Measurements from ENCODE around the gene RPL36AL.
"Not testable (repeated sequence)": the region's sequence is repeated elsewhere in the genome, so short reads cannot be mapped to it uniquely, and the experiment has no call there.

RPL36AL gene

DNA sequence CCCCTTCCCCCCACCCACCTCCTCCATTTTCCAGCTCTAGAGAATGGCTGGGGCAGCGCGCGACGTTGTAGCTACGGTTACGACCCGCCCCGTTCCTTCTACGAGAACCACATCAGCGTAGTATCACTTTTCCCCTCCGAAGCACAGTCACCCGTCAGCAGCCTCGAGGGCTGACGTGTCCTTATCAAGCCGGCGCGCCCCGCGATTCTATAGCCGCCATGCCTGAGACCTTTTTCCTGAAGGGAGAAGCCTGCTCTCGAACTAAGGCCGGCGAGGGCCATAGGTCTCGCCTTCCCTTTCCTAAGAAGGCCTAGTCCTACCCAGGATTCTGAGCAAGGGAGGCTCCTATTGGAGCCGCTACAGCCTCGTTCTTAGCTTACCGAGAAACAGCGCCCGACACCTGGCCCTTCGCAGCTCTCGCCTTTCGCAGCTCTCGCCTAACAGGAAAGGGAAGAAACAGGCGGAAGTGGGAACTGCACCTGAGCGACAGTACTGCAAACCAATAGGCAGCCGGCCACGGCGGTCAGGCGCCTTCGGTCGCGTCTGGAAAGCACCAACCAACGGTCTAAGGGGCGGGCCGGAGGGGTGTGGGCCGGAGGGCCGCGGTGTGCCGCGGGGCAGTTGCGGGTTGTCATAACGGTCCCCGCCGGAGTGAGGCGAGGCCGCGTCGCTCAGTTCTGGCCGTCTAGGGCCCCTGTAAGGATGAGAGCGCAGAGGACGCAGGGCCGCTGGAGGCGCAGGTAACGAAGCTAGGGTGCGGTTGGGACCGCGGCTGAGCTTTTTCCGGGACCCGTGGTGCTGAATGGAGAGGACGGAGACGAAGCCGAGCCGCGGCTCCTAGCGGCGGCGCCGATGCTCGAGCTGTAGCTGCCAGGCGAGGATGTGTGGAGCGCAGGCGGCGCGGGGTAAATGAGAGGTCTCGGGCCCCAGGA, at the start of gene RPL36AL, which contains the start of gene MGAT2:
Gene RPL36AL (minus strand): TSS at position 445 of the 932 bp plus-strand sequence. CDS start 1,522 bp downstream, outside the sequence.
Gene MGAT2 (plus strand): TSS at position 618 of the 932 bp plus-strand sequence. CDS start 470 bp downstream, outside the sequence.
- DNase-seq (ENCODE audit: low read depth) = peak; percentile 92

DNA sequence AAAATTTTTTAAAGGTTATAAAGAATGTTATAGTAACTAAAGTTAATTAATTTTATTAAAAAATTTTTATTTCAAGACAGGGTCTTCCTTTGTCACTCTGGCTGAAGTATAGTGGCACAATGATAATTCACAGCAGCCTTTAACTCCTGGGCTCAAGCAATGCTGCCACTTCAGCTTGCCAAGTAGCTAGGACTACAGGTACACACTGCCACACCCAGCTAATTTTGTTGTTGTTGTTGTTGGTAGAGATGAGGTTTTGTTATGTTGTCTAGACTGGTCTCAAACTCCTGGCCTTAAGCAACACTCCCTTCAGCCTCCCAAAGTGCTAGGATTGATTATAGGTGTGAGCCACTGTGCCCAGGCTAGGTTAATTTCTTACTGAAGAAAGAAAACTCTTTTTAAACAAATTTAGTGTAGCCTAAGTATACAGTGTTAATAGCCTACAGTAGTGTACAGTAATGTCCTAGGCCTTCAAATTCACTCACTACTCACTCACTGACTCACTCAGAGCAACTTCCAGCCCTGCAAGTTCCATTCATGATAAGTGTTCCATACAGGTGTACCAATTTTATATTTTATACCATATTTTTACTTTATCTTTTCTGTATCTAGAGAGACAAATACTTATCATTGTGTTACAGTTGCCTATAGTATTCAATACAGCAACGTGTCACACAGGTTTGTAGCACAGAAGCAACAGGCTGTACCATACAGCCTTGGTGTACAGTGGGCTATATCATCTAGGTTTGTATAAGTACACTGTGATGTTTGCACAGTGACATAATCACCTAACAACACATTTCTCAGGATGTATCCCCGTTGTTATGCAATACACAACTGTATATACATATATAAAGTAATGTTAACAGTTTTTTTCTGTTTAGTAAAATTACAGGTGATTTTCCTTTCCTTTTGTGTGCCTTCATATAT, 39.4 kb upstream of the RPL36AL start:
- DNase-seq (ENCODE audit: low read depth) = no peak

DNA sequence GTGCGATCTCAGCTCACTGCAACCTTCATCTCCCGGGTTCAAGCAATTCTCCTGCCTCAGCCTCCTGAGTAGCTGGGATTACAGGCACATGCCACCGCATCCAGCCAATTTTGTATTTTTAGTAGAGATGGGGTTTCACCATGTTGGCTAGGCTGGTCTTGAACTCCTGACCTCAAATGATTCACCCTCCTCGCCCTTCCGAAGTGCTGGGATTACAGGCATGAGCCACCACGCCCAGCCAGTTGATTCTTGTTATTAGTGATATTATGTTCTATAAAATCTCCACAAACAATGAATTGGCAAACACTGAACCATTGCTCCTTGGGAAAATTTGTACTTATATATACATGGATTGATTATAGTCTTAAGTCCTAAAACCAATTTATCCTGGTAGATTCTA, 37.1 kb upstream of the RPL36AL start:
- DNase-seq (ENCODE audit: low read depth) = not testable (repeated sequence)

DNA sequence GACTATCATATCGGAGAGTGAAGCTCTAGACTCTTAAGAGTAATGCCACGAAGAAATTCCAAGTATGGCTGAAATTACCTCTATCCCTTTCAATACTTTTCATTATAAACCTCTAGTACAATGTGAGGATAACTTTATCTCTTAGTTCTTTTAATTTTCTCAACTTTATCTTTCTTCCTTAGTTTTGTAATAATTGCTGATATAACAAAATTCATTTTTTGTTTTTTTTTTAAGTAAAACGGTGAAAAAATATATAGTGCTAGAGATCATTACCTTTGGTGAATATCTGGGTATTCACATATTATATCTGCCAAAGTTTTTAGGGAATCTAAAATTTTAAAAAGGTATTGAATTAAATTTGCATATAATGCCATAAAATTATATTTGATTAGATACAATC, 34.1 kb upstream of the RPL36AL start:
- no peak for DNase-seq (ENCODE audit: low read depth)

DNA sequence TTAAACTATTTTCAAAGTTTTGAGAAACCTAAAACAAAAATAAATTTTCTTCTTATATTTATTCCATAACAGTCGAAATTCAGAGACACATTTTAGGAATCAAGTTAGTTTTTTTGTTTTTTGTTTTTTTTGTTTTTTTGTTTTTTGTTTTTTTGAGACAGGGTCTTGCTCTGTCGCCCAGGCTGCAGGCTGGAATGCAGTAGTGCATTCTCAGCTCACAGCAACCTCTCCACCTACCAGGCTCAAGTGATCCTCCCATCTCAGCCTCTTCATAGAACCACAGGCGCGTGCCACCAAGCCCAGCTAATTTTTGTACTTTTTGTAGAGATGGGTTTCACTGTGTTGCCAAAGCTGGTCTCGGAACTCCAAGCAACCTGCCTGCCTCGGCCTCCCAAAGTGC, 33.1 kb upstream of the RPL36AL start:
- DNase-seq (ENCODE audit: low read depth) = no peak

DNA sequence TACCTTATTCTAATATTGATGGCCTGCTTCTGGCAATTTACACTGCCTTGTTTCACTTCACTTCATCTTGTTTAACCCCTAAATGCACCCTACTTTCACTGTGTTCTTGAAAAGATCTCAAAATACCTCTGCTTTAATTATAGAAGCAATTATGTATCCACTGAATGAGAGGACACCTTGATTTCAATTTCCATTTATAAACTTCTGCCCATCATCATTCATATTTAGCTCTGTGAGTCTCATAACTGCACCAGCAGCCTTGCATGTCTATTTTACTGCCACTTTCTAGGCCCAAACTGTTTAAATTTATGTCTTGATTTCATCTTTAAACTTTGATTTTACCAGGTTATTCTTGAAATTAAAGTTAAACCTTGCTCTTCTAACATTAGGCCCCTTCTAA, 21.7 kb upstream of the RPL36AL start:
- DNase-seq (ENCODE audit: low read depth) = no peak

DNA sequence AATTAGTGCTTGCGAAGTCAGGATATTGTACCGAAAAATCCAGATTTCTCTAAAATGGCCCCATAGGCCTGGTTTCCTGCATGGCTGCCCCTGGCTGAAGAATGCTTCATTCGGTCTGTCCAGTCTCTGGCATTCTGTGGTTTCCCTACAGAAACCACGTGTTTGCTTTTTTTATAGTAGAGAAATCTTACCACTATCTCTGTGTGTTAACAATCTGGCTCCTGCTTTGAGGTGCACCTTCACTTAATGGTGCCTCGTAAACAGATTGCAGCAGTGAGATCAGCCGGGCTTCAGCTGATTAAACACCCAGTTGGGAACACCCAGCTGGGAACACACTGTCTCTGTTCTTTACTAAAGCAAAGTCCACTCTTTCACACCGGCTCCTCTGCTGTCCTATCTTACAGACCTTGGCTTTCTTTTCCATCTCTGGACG, 21.3 kb upstream of the RPL36AL start:
- DNase-seq (ENCODE audit: low read depth) = no peak

DNA sequence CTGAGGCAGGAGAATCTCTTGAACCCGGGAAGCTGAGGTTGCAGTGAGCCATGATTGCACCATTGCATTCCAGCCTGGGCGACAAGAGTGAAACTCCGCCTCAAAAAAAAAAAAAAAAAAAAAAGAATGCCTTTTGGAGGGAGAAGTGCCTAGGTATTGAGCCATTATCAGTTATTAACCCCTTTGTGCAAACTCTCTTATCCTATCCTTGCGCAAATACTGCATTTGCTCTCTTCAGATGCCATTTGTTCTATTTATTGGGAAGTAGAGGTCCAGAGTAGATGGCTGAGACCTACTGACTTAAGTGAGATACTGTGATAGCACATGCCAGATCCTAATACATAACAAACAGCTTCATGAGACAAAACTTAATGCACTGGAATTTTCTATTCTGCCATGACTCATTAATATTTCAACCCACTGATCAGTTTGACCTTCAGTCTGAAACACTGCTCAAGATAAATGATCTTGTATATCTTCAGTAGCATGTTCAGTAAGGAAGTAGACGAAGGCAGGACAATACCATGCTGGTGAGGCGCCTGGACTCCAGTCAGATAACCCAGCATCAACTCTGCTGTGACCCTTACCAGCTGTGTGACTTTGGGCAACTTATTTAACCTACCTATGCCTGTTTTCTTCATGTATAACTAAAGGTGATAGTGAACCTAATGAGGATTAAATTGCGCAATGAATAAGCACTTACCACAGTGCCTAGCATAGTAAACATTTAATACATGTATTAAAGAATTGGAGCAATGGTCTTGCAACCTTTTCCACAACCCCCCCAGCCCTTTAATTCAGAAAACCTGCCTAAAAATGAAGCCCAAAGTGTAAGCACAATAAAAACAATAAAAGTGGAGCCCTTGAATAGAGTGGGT, 20.4 kb upstream of the RPL36AL start:
- DNase-seq (ENCODE audit: low read depth) = no peak

DNA sequence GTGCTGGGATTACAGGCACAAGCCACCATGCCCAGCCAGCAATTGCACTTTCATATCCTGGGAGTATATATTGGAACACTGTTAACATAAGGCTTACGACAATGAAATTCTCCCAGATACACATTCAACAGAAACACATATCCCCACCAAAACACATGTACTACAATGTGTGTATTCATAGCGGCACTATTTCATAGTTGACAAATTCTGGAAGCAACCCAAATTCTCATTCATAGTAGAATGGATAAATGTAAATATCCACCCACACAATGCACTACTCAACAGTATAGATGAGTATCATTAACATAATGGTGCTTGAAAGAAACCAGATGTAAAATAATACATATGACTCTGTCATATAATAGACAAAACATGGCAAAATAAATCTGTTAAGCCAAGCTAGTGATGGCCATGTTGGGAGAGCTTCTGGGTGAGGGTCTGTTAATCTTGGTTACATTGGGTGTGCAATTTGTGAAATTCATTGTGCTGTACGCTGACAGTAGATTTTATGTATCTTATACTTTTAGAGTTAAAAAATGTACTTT, 17.2 kb upstream of the RPL36AL start:
- no peak for DNase-seq (ENCODE audit: low read depth)

DNA sequence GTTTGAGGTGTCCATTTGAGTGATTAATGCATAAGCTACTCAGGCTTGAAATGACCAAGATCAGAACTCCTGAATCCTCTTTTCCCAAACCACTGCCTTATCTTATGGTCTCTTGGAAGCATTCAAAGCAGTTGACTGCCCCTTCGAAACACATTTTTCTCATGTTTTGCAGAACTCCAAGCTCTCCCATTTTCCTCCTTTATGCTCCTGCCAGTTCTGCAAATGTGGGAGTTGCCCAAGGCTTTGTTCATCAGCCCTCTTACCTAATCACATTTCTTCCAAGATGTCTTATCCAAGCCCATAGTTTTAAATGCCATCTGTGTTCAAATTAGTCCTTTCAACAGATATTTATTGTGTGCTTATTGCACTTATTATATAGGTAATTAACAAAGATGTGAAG, 16.4 kb upstream of the RPL36AL start:
- DNase-seq (ENCODE audit: low read depth) = no peak

DNA sequence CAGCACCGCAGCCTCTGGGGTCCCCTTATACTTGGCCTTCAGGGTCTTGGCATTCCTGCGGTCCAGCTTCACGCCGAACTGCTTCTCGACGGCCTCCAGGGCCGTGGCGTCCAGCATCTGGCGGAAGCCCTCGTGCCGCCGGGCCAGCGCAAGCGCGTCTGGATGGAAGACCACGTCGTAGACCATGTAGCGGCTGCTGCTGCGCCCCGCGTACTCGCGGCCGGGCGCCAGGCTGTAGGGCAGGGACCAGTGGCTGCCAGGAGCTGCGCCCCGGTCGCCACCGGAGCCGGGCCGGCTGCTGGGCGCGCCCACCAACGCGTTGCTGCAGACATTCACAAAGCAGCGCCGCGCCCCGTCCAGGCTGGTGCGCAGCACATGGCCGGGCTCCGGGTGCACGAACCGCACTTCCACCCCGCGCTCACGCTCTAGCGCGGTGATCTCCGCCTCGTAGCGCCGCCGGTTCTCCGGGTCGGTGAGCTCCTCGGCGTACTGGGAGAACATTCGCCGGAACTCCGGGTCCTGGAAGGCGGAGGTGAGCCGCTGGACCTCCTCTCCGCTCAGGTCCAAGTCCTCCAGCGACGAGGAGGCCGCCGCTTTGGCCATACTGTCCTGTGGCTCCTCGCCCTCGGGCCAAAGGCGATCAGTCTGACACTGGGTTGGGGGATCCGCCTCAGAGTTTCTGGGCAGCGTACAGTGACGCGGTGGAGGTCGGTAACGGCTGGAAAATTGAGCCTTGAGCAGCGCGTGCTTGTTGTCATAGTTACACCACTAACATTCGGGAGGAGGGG, 14.3 kb upstream of the RPL36AL start, which contains the start of gene DNAAF2:
Gene DNAAF2 (minus strand): TSS at position 698 of the 788 bp plus-strand sequence. CDS start 95 bp downstream, at position 603.
- DNase-seq (ENCODE audit: low read depth) = peak; percentile 47

DNA sequence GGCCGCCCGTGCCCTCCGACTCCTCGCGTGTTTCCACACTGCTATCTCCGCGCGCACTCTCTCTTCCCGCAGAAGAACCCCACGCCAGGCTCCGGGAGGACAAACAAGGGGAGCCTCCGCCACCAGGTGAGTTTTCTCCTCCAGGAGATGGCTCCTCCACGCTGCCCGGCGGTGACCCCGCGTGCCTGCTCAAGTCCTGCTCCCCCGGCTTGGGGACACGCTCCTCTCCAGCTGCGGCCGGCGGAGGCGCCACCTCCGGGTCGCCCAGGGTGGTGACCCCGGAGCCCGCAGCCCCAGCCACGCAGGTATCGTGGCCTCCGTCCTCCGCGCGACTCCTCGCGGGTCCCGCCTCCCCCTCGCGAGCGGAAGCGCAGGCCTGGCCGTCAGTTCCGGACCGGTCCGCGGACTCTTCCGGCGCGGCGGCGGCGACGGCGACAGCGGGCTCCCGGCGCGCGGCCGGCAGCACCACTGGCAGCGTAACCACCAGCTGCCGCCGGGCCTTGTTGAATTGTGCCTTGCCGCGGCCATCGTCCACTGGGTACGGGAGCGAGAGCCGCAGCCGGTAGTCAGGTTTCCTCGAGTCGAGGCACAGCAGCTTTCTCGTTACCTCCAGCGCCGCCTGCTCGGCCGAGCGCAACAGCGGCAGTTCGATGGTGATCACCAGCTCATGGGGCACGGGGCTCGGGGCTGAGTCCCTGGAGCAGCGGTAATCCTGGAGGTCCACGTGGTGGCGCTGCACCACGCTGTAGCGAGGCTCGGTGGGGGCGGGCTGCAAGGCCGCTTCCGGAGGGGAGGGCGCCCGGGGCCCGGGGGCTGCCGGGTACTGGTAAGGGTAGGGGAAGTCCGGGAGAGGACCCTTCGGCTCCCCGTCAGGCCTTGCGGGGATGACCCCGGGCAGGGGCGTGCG, 13.5 kb upstream of the RPL36AL start:
- DNase-seq (ENCODE audit: low read depth) = peak; percentile 89

DNA sequence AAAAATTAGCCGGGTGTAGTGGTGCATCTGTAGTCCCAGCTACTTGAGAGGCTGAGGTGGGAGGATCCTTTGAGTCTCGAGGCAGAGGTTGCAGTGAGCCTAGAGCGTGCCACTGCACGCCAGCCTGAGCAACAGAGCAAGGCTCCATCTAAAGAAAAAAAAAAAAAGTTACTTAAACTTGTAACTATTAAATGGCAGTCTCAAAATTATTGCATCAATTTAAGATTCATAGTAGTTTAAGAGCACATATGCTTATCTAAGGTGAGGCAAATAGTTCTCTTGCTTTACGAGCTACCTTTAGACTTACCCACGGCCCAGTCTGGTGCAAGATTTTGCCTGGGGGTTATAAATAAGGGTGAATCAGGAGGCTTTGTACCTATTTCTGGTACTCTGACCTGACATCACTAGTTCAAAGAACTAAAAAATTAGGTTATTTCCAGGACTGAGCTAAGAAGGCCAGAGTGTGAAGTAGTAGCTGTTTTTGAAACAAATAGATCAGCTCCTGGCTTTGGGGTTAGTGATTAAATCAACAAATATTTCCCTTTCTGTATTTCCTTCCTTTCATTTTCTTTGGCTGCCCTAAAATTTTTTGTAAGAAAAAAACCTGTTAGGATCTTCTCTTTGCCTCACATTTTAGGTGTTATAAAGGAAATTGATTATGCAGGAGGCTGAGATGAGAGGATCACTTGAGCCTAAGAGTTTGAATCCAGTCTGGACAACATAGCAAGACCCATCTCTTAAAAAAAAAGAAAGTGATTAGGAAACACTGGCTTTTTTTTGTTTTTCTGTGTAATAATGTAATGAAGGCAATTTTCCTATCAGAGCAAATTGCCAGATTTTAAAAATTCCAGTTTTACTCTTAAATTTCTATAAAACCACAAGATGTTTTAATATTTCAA, 3.8 kb upstream of the RPL36AL start:
- DNase-seq (ENCODE audit: low read depth) = no peak

DNA sequence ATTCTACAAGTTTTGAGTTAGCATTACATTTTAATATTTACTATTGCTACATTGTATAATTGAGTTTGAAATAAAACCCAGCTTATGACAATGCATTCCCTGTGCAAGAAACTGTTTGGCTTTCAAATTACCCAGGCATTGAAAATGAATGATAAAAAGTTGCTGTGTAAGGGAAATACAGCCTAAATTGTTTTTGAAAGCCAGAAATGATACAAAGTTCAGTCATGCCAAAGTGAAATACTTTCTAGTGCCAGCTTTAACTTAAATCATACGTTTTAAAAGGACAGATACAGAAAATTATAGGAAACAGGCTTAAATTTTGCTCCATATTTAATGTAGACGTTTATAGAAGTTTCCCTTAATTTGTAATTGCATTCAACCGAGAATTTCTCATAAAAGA, 3.0 kb upstream of the RPL36AL start:
- no peak for DNase-seq (ENCODE audit: low read depth)

DNA sequence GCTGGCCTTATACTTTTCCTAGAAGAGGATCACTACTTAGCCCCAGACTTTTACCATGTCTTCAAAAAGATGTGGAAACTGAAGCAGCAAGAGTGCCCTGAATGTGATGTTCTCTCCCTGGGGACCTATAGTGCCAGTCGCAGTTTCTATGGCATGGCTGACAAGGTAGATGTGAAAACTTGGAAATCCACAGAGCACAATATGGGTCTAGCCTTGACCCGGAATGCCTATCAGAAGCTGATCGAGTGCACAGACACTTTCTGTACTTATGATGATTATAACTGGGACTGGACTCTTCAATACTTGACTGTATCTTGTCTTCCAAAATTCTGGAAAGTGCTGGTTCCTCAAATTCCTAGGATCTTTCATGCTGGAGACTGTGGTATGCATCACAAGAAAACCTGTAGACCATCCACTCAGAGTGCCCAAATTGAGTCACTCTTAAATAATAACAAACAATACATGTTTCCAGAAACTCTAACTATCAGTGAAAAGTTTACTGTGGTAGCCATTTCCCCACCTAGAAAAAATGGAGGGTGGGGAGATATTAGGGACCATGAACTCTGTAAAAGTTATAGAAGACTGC, 1.7 kb upstream of the RPL36AL start:
- no peak for DNase-seq (ENCODE audit: low read depth)

DNA sequence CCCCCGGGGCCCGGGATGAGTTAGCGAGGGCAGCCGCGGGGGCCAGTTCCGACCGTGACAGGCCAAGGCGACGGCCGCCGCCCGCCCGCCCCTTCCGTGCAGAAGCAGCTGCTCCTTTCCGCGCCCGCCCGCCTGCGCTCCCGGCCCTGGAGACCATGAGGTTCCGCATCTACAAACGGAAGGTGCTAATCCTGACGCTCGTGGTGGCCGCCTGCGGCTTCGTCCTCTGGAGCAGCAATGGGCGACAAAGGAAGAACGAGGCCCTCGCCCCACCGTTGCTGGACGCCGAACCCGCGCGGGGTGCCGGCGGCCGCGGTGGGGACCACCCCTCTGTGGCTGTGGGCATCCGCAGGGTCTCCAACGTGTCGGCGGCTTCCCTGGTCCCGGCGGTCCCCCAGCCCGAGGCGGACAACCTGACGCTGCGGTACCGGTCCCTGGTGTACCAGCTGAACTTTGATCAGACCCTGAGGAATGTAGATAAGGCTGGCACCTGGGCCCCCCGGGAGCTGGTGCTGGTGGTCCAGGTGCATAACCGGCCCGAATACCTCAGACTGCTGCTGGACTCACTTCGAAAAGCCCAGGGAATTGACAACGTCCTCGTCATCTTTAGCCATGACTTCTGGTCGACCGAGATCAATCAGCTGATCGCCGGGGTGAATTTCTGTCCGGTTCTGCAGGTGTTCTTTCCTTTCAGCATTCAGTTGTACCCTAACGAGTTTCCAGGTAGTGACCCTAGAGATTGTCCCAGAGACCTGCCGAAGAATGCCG, 872 bp upstream of the RPL36AL start:
- no peak for DNase-seq (ENCODE audit: low read depth)

DNA sequence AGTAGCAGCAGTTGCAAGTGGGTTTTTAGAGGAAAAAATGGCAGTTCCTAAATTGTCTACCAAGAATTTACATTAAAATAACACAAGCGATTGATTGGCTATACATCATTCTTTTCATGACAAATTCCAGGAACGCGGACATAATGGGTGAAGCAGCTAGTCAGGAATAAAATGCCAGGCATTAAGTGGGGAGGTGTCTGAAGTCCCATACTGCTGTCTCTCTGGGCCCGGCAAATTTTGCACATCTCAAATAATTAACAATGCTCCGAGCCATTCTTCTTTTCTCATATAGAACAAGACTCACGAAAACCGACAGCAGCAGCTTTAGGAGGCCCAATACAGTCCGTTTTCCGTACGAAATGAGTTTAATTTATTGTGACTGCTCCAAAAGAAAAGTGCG, 696 bp downstream of the RPL36AL start:
- DNase-seq (ENCODE audit: low read depth) = no peak

All from activated gamma-delta T cell treated with anti-CD3 and anti-CD28 coated beads, Interleukin-2, amount 50 U/mL, for 16 hours (primary cell).